Cortex of kidney (tissue), 1 donor: Measurements from ENCODE around the gene CTSD.

Experiments used
- DNase-seq: peaks from one replicate; lab custom pipeline; 2025; lab: John Stamatoyannopoulos, UW

The CTSD gene

DNA sequence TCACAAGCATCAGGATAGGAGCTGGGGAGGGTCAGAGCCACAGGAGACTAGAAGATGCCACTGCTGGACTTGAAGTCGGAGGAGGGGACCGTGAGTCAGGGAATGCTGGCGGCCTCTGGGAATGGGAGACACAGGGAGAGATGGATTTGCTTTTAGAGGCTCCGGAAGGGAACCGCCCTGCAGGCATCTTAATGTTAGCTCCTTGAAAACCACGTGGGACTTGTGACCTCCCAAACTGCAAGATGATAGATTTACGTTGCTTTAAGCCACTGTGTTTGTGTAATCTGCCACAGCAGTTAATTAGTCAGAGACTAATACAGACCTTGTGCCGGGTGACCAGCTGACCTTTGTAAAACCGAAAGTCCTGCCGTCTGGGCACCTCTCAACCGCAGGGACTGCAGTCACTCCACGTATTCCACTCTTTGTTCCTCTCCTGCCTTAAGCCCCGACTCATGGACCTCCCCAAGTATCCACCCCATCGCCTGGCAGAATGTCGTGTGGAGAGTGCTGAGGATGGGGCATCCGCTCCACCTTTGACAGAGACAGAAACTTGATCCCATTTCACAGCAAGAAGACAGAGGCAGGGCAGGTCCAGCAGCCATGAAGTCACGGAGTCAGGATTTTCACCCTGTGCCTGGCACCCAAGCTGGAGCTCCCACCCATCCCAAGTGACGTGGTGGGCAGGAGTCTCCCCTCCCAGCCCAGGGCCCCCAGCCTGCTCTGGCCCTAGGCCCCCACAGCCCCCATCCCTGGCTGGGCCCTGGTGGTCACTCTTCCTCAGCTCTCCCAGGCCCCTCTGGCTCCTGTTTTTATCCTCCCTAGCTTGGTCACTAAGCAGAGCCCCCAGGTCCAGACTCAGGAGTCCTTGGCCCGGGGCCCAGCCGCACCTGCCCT is 19.4 kb upstream of the CTSD start:
- DNase-seq, result no peak

DNA sequence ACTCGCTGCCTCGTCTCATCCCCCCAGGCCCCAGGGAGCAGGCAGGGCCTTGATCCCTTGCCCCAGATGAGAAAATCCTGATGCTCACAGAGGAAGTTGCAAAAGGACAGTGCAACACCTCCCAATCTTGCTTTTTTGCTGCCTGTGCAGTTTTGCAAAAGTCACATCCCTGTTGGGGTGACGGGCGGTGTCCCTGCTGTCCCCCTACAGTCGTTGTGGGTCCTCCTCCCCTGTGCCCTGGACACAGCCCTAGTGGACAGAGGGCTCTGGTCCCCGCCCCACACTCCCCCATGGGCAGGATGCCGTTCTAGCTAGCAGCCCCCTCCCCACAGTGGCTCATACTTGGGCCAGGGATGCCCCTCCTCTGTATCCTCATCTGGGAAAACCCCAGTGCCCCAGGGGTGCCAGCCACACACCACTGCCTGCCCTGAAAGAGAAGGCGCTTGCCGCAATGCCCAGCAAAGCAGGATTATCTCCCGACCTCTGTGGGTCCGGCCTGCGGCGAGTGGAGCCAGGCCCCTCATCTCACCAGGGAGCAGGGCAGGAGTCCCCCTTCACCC is 18.4 kb upstream of the CTSD start:
- no peak for DNase-seq

DNA sequence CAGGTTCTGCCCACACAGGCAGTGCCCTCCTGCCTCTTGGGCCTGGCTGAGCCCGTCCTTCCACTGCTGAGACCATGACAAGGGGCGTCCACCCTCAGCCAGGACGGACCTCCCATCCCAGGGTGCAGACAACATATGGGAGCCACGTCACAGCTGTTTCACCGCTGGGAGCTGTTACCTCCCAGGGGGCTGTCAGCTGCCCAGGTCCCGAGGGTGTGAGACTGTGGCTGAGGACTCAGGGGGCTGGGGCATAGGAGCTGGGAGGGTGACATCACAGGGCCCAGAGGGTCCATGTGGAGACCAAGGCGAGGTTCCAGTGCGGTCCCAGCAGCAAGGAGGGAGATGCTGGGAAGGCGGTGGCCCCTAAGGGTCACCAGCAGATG is 17.9 kb upstream of the CTSD start:
- DNase-seq, result no peak

DNA sequence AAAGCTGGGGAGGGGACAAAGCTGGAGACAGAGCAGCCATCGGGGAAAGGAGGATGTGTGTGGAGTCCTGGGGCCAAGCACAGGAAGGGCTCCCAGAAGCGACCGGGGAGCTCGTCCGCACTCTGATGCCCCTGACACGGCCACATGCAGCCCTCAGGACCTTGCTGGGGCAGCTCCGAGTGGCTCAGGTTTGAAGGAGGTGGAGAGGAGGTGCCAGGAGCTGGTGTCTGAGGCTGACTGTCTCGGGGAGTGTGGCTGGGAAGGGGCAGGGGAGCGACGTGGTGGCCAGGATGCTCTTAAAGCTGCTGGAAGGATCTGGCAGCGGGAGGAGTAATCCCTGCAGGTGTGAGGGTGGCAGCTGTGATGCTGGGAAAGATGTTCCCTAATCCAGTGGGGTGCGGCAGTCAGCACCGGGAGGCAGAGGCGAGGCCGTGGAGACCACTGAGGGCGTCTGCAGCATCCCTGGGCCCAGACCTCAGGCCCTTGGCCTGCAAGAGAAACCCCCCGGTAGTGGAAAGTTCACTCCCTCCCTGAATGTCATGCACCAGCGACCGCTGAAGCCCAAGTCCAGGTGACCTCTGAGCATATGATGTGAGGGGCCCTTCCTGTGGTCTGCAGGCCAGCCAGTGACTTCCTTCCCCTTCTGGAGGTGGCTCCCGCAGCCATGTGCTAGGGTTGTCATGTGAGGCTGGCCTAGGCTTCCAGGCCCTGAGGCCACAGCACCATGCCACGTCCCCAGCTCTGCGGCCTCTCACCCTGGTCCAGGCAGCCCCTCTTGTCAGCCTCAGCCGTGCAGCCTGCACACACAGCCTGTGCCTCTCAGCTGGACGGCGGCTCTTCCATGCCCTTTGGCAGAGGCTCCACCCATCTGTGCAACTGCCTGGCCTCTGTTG is 17.2 kb upstream of the CTSD start:
- no peak for DNase-seq

DNA sequence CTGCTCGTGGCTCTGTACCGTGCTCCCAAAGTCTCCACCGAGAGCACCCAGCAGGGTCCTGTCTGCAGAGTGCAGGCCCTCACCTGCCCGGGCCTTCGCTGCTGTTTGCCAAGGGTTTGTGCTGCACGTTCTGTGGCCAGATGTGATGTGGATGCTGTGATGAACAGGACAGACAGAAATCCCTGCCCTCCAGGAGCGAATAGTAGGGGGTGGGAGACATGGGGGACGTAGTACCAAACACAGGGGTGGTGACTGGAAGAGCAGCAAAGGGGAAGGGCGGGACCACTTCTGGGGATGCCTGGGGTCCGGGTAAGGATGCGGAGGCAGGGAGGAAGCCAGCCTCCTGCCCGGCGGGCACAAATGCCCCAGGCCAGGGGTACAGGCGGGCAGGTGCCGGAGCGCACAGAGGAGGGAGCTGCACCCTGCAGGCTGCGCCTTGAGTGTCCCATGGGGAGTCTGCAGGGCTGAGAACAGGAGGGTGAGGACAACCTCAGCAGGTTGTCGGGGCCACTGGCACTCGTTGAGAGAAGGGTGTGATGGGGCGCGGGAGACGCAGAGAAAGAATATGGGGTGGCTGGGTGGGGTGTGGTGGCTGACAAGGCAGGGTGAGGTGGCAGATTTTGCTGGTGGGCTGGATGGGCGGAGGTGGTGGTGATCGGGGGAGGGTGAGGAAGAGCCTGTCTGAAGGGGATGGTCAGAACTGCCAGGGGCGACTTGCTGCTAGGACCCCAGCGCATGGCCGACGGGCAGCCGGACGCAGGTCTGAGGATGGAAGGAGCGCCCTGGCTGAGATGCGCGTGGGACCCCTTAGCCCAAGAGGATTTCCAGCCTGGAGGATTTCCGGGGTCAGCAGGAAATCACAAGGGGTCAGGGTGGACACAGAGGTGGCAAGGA is 16.3 kb upstream of the CTSD start:
- DNase-seq, result no peak

DNA sequence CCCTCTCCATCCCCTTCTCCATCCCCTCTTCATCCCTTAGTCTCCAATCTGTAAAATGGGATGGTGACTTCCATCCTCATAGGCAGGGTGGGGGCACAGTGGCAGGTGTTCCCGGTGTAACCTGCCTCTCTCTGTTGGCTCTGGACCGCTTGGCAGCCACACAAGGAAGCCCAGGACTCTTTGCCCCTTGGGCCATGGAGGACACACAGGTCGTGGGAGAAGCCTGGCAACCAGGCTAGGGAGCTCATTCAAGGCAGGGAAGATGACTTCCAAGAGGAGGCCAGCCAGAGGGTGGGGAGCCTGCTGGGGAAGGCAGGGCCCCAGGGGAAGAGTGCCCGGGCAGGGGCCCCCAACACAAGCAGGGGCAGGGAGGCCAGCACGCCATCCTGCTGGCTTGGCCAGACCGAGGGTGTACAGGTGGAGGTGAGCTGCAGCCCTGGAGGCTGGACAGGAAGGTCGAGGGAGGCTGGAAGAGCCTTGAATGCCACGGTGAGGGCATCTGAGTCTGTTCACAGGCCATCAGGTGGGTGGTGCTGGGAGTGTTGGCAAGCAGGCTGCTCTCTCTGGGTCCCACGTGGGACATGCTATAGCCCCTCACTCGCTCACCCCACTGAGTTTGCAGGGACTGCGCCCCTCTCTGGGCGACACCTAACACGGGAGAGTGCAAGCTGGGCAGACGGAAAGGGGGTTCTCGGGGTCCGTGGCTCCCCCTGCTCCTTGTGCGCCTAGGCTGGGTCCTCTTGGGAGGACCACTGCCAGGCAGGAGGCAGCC is 15.5 kb upstream of the CTSD start:
- DNase-seq, result no peak

DNA sequence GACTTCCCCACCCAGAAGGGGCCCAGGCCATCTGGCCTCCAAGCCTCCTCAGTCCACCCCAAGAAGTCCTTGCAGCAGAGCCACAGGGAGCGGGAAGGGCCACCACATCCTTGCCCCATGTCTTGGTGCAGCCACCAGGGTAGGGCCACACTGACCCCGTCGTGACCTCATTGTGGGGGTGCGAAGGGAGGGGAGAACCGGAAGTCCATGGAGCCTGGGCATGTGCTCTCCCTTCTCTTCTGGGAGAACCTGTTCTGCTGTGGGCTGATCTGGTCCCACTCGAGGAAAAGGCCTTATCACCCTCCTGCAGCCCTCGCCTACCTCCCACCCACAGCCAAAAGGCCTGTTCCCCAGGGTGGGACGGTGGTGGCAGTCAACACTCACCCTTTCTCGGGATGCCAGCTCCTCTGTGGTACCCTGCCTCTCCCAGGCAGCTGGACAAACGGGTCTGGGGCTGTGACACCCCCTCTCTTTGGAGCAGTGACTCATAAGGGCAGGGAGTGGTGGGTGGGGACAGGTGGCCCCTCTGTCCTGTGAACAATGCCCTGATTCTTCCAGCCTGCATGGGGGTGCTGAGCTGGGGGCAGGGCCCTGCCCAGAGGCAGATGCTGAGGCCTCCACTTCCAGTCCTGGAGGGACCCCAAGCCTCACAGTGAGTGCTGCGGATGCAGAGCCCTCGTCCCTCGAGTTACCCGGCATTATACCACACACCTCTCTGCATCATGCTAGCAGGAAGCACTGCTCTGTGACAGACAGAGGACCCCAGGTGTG is 14.6 kb upstream of the CTSD start:
- no peak for DNase-seq

DNA sequence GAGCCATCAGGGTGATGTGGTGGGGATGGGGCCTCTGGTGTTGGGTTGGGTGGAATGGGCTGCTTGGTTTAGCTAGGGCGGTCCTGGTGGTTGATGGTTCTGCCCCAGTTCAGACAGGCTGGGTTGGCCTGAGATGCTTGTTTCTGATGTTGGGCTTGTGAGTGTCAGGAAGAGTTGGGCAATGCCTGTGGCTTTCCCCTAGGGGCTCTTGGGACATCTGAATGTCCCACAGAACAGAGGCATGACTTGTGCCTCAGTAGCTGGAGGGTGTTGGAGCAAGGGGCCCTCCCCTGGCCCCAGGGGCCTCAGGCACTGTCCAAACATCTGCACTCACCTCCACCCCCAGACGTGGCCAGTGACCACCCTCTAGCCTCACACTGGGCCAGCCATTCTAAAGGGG is 14.0 kb upstream of the CTSD start:
- DNase-seq, result no peak

GRCh38 chr11:1776944-1777715 is 13.4 kb upstream of the CTSD start:
- no peak for DNase-seq

- DNase-seq, result no peak
These were observed 12.7 kb upstream of the CTSD start for GRCh38 chr11:1776331-1776851.

GRCh38 chr11:1774886-1775285 is 11.2 kb upstream of the CTSD start:
- no peak for DNase-seq

- no peak for DNase-seq
These were observed 10.3 kb upstream of the CTSD start for GRCh38 chr11:1773994-1774550.

GRCh38 chr11:1773131-1773993 is 9.6 kb upstream of the CTSD start:
- no peak for DNase-seq

DNA sequence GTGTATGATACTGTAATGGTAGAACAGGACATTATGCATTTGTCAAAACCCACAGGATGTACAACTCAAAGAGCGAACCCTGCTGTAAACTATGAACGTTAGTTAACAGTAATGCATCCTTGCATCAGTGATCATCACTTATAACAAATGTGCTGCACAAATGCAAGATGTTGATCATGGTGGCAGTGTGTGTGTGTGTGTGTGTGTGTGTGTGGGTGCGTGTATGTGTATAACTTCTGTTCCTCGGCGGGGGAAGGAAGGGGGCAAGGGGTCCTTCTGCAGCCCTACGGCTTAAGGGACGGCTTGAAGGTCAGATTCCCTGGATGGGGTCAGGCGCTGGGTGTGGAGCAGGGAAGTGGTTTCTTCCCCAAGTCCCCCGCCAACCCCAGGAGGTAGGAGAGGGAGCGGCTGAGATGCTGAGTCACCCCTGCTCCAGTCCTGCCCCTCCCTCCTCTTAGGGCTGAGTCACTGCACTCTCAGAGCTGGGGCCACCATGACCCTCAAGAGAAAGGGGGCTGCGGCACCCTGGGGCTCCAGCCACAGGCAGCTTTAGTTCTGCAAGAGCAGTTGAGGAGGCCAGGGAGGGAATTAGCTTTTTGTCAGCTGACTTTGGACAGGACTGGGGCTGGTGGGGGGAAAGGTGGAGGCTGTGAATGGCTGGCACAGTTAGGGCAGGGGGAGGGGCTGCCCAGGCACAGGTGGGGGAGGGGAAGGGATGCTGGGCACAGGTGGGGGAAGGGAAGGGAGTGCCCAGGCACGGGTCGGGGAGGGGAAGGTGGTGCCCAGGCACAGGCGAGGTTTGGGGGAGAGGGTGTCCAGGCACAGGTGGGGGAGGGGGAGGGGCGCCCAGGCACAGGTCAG is 8.8 kb upstream of the CTSD start:
- no peak for DNase-seq

DNA sequence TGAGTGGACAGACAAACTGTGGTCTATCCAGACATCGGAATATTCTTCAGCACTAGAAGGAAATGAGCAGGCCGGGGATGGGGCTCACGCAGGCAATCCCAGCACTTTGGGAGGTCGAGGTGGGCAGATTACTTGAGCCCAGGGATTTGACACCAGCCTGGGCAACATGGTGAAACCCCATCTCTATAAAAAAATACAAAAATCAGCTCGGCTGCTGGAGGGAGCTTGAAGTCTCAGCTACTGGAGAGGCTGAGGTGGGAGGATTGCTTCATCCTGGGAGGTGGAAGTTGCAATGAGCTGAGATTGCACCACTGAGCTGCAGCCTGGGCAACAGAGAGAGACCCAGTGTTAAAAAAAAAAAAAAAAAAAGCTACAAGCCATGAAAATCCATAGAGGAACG is 8.0 kb upstream of the CTSD start:
- DNase-seq, result no peak

GRCh38 chr11:1771273-1771672 is 7.5 kb upstream of the CTSD start:
- DNase-seq, result no peak

DNA sequence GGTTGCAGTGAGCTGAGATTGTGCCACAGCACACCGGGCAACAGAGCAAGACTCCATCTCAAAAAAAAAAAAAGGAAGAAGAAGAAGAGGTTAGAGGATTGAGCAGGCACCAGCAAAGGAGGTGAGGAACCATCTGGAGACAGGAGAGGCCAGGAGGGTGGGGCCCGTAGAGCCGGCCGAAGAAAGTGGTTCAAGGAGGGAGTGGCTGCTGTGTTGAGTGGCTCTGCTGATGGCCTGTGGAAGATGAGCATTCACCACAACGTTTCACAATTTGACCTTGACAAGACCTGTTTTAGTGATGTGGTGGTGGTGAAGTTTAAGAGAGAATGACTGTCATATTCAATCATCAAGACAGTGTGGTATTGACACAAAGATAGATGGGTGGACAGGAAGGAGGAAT is 6.8 kb upstream of the CTSD start:
- DNase-seq, result no peak
